Mesenchymal stem cell (in vitro differentiated cells and primary cell): ENCODE measurements around the gene HPCA.

Source experiments
- DNase-seq: peaks from one replicate; pipeline ENCODE4 v3.0.0-alpha.2; 2013
- H2AFZ ChIP-seq: one replicate; pipeline ENCODE4 v1.6.1; 2013; ENCODE audit warnings: low read depth, mild to moderate bottlenecking, control low read depth, inconsistent platforms, low read length, moderate library complexity
- H2AK5ac ChIP-seq: 2 replicates; pipeline ENCODE4 v1.6.1; 2013; ENCODE audit warnings: low read length, moderate library complexity, mild to moderate bottlenecking, inconsistent platforms; ENCODE audit not compliant: severe bottlenecking
- H2BK120ac ChIP-seq: one replicate; pipeline ENCODE4 v1.6.1; 2013; ENCODE audit warnings: low read depth, mild to moderate bottlenecking, inconsistent platforms, low read length, moderate library complexity
- H2BK12ac ChIP-seq, 2 experiments: one replicate each; pipeline ENCODE4 v1.6.1; 2013; ENCODE audit warnings: inconsistent platforms in 2 of 2, low read length in 2 of 2, mild to moderate bottlenecking in 2 of 2, moderate library complexity in 2 of 2, control low read depth in 1 of 2
- H2BK15ac ChIP-seq: one replicate; pipeline ENCODE4 v1.6.1; 2013; ENCODE audit warnings: mild to moderate bottlenecking, low read depth, inconsistent platforms; ENCODE audit not compliant: poor library complexity, severe bottlenecking
- H2BK5ac ChIP-seq: 2 replicates; pipeline ENCODE4 v1.6.1; 2013; ENCODE audit warnings: low read depth, mild to moderate bottlenecking, low read length, control low read depth, inconsistent platforms; ENCODE audit not compliant: poor library complexity, severe bottlenecking
- H3K14ac ChIP-seq, 2 experiments: one replicate each; pipeline ENCODE4 v1.6.1; 2013; ENCODE audit warnings: inconsistent platforms in 2 of 2, low read length in 2 of 2, control low read depth in 1 of 2, mild to moderate bottlenecking in 1 of 2, moderate library complexity in 1 of 2
- H3K18ac ChIP-seq, 2 experiments: one replicate each; pipeline ENCODE4 v1.6.1; 2013; ENCODE audit warnings: inconsistent platforms in 2 of 2, low read length in 2 of 2, control low read depth in 1 of 2, low read depth in 1 of 2, mild to moderate bottlenecking in 1 of 2
- H3K23ac ChIP-seq, 2 experiments: one replicate each; pipeline ENCODE4 v1.6.1; 2013; ENCODE audit warnings: inconsistent platforms in 2 of 2, low read length in 2 of 2, mild to moderate bottlenecking in 2 of 2, moderate library complexity in 2 of 2, control low read depth in 1 of 2
- H3K27ac ChIP-seq: 2 replicates; pipeline ENCODE4 v1.5.1; 2013; ENCODE audit warnings: mild to moderate bottlenecking, moderate library complexity, low read length, control low read depth, inconsistent platforms; ENCODE audit not compliant: poor library complexity, severe bottlenecking
- H3K27me3 ChIP-seq, 2 experiments: 2 replicates each; pipeline versions ENCODE4 v1.6.1 to v1.7.0; 2013; ENCODE audit warnings: low read length in 2 of 2, mild to moderate bottlenecking in 2 of 2, moderate library complexity in 2 of 2, control low read depth in 1 of 2, inconsistent platforms in 1 of 2; ENCODE audit not compliant: control insufficient read depth in 1 of 2, insufficient read depth in 1 of 2
- H3K36me3 ChIP-seq, 2 experiments: 2 replicates each; pipeline versions ENCODE4 v1.6.1 to v1.7.0; 2013; ENCODE audit warnings: low read length in 2 of 2, control low read depth in 1 of 2, inconsistent platforms in 1 of 2, low read depth in 1 of 2, mild to moderate bottlenecking in 1 of 2; ENCODE audit not compliant: insufficient read depth in 2 of 2, control insufficient read depth in 1 of 2
- H3K4ac ChIP-seq, 2 experiments: one replicate each; pipeline ENCODE4 v1.6.1; 2013; ENCODE audit warnings: inconsistent platforms in 2 of 2, low read length in 2 of 2, mild to moderate bottlenecking in 2 of 2, moderate library complexity in 2 of 2, control low read depth in 1 of 2, low read depth in 1 of 2
- H3K4me1 ChIP-seq: 2 replicates; pipeline ENCODE4 v1.6.1; 2013; ENCODE audit warnings: low read depth, low read length, control low read depth; ENCODE audit not compliant: control insufficient read depth, insufficient read depth
- H3K4me2 ChIP-seq: 2 replicates; pipeline ENCODE4 v1.6.1; 2013; ENCODE audit warnings: low read length, mild to moderate bottlenecking, inconsistent platforms; ENCODE audit not compliant: poor library complexity, severe bottlenecking
- H3K4me3 ChIP-seq, 2 experiments: 2 replicates each; pipeline versions ENCODE4 v1.5.1 to v1.7.0; 2013; ENCODE audit warnings: low read length in 2 of 2, mild to moderate bottlenecking in 2 of 2, control low read depth in 1 of 2, low read depth in 1 of 2; ENCODE audit not compliant: insufficient read depth in 1 of 2
- H3K79me1 ChIP-seq: replicated peaks from 2 replicates; pipeline ENCODE4 v1.6.1; 2013; ENCODE audit warnings: mild to moderate bottlenecking, control low read depth, low read length, inconsistent platforms; ENCODE audit not compliant: poor library complexity, severe bottlenecking
- H3K9ac ChIP-seq: 2 replicates; pipeline ENCODE4 v1.7.0; 2013; ENCODE audit warnings: mild to moderate bottlenecking, low read length, moderate library complexity
- H3K9me3 ChIP-seq: 2 replicates; pipeline ENCODE4 v1.7.0; 2013; ENCODE audit warnings: mild to moderate bottlenecking, low read length; ENCODE audit not compliant: control insufficient read depth
- H4K8ac ChIP-seq: one replicate; pipeline ENCODE4 v1.6.1; 2013; ENCODE audit warnings: inconsistent platforms, mild to moderate bottlenecking, low read length, moderate library complexity
- H4K91ac ChIP-seq: one replicate; pipeline ENCODE4 v1.6.1; 2013; ENCODE audit warnings: mild to moderate bottlenecking, low read length, inconsistent platforms
- WGBS: methylation state at CpG from one replicate; pipeline ENCODE4 v1.1.7; 2013; ENCODE audit warnings: mixed read lengths; 5-methylcytosine and 5-hydroxymethylcytosine counted together

HPCA gene

GRCh38 chr1:32917521-32917920 lies 31.2 kb downstream of the HPCA start:
- Histone ChIP-seq H3K4me3 (no peak overlapping the region), H3K9ac (no peak overlapping the region), H3K79me1 (no peaks in the 10 kb centered on the region), H3K36me3 (no peaks in the 10 kb centered on the region), H3K27me3 (no peaks in the 10 kb centered on the region), H4K91ac (no peak overlapping the region), H2BK5ac (no peak overlapping the region), H3K23ac (no peak overlapping the region), H2BK12ac (no peak overlapping the region), H2AFZ (no peak overlapping the region), H2BK15ac (no peak overlapping the region), H3K4ac (no peak overlapping the region), H3K4me1 (peaks cover 4% of the 10 kb centered on the region), H2AK5ac (no peak overlapping the region), H2BK120ac (no peak overlapping the region), H3K4me2 (no peak overlapping the region), H3K27ac (no peak overlapping the region), H3K18ac (no peak overlapping the region), H4K8ac (no peak overlapping the region), H3K14ac (no peak overlapping the region), H3K9me3 (no peaks in the 10 kb centered on the region)
- DNase-seq: no peak
- WGBS: 83% methylated on average over 7 of the region's 7 CpGs

DNA sequence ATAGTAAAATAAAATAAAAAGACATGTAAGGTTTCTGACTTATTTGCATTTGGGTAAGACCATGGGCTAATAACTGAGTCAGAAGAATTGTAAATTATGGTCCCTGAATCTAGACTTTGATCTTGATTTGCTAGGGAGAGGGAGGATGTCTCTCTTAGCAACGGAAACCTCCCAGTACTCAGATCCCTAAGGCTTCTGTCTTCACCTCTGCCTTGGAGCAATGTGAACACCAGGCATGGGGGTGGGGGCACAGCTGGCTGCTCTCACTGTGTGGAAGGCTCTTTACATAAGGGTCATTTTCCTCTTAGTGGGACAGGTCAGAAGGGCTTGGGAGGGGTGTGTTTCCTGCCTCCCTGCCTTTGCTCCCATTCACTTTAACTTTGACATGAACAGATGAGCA lies 31.9 kb downstream of the HPCA start:
- Histone ChIP-seq H3K4ac (no peak overlapping the region), H3K4me3 (no peak overlapping the region), H3K79me1 (no peaks in the 10 kb centered on the region), H3K27me3 (no peaks in the 10 kb centered on the region), H4K8ac (no peak overlapping the region), H3K14ac (no peak overlapping the region), H3K23ac (no peak overlapping the region), H2AFZ (no peak overlapping the region), H4K91ac (no peak overlapping the region), H3K9ac (no peak overlapping the region), H2BK120ac (no peak overlapping the region), H3K27ac (no peak overlapping the region), H2AK5ac (no peak overlapping the region), H3K4me1 (peaks cover 4% of the 10 kb centered on the region), H3K4me2 (no peak overlapping the region), H3K36me3 (no peaks in the 10 kb centered on the region), H2BK15ac (no peak overlapping the region), H3K9me3 (no peaks in the 10 kb centered on the region), H2BK5ac (no peak overlapping the region), H3K18ac (no peak overlapping the region), H2BK12ac (no peak overlapping the region)
- no CpG with 5 or more reads among the region's 1 CpG for WGBS
- DNase-seq: no peak

- Histone ChIP-seq H3K79me1 (no peaks in the 10 kb centered on the region), H2BK120ac (no peak overlapping the region)
These were observed 33.8 kb downstream of the HPCA start for GRCh38 chr1:32919811-32920733.

GRCh38 chr1:32920833-32921232 lies 34.5 kb downstream of the HPCA start:
- H3K9ac ChIP-seq: no peak overlapping the region
- no peak overlapping the region for H2BK12ac ChIP-seq
- no peak for DNase-seq
- no peak overlapping the region for H4K91ac ChIP-seq
- no peak overlapping the region for H3K4me2 ChIP-seq
- peak overlapping the region in 1 of 2 experiments; percentile 25 for H3K18ac ChIP-seq
- H3K14ac ChIP-seq: no peak overlapping the region
- no peak overlapping the region for H4K8ac ChIP-seq
- no peaks in the 10 kb centered on the region for H3K9me3 ChIP-seq
- peaks cover 13% of the 10 kb centered on the region for H3K4me1 ChIP-seq
- no peak overlapping the region for H3K4ac ChIP-seq
- WGBS: 91% methylated on average over 7 of the region's 7 CpGs
- no peak overlapping the region for H2BK5ac ChIP-seq
- H3K27me3 ChIP-seq: peaks cover 0 to 16% of the 10 kb centered on the region in 2 experiments
- H2AFZ ChIP-seq: no peak overlapping the region
- no peaks in the 10 kb centered on the region for H3K79me1 ChIP-seq
- no peak overlapping the region for H3K27ac ChIP-seq
- no peaks in the 10 kb centered on the region for H3K36me3 ChIP-seq
- no peak overlapping the region for H2BK120ac ChIP-seq
- H2AK5ac ChIP-seq: peak overlapping the region; percentile 34
- H3K23ac ChIP-seq: no peak overlapping the region
- no peak overlapping the region for H2BK15ac ChIP-seq
- H3K4me3 ChIP-seq: no peak overlapping the region

More at GRCh38 chr1:32919811-32920733, 33.8 kb downstream of the HPCA start:
- Histone ChIP-seq H3K36me3 (no peaks in the 10 kb centered on the region), H3K4me3 (peak overlapping the region in 1 of 2 experiments; percentile 11), H2BK12ac (no peak overlapping the region), H3K9me3 (no peaks in the 10 kb centered on the region), H3K4ac (no peak overlapping the region), H2BK15ac (no peak overlapping the region), H3K23ac (no peak overlapping the region), H3K27ac (peak overlapping the region; percentile 49), H3K14ac (no peak overlapping the region), H3K27me3 (peaks cover 0 to 13% of the 10 kb centered on the region in 2 experiments), H4K91ac (no peak overlapping the region), H3K18ac (peak overlapping the region in 1 of 2 experiments; percentile 17), H3K4me1 (peaks cover 9% of the 10 kb centered on the region), H2AFZ (no peak overlapping the region), H2BK5ac (no peak overlapping the region), H2AK5ac (no peak overlapping the region), H3K9ac (peak overlapping the region; percentile 15), H4K8ac (no peak overlapping the region), H3K4me2 (no peak overlapping the region)
- peak; percentile 70 for DNase-seq
- WGBS: 85% methylated on average over 10 of the region's 11 CpGs
